ENCODE data around the gene FRMD1.

Gene FRMD1

GRCh38 chr6:168087436-168088160 is 8.6 kb upstream of the FRMD1 start:
- WGBS (ENCODE audit: insufficient coverage, insufficient read length) = no CpG with 5 or more reads among the region's 25 CpGs
- Histone ChIP-seq H3K9me3 (ENCODE audit: control insufficient read depth, insufficient read depth, low read length) (no peaks in the 10 kb centered on the region), H3K27ac (ENCODE audit: low read length) (no peak overlapping the region), H3K4me3 (ENCODE audit: low read length) (no peak overlapping the region), H3K27me3 (ENCODE audit: control insufficient read depth, insufficient read depth, low read length) (no peaks in the 10 kb centered on the region), H3K36me3 (ENCODE audit: control insufficient read depth, insufficient read depth, low read length) (no peaks in the 10 kb centered on the region), H3K4me1 (ENCODE audit: control insufficient read depth, insufficient read depth, low read length) (peaks cover 6% of the 10 kb centered on the region)
- no peak for DNase-seq (ENCODE audit: low read depth, low spot score)

- Histone ChIP-seq H3K27ac (ENCODE audit: low read length) (no peak overlapping the region), H3K9me3 (ENCODE audit: control insufficient read depth, insufficient read depth, low read length) (no peaks in the 10 kb centered on the region), H3K27me3 (ENCODE audit: control insufficient read depth, insufficient read depth, low read length) (no peaks in the 10 kb centered on the region), H3K4me3 (ENCODE audit: low read length) (no peak overlapping the region), H3K36me3 (ENCODE audit: control insufficient read depth, insufficient read depth, low read length) (no peaks in the 10 kb centered on the region), H3K4me1 (ENCODE audit: control insufficient read depth, insufficient read depth, low read length) (peaks cover 6% of the 10 kb centered on the region)
- WGBS (ENCODE audit: insufficient coverage, insufficient read length) = no CpG with 5 or more reads among the region's 10 CpGs
- no peak for DNase-seq (ENCODE audit: low read depth, low spot score)
Observed at GRCh38 chr6:168086616-168087015, 7.6 kb upstream of the FRMD1 start.

GRCh38 chr6:168086066-168086465 is 7.1 kb upstream of the FRMD1 start:
- Histone ChIP-seq H3K36me3 (ENCODE audit: control insufficient read depth, insufficient read depth, low read length) (no peaks in the 10 kb centered on the region), H3K9me3 (ENCODE audit: control insufficient read depth, insufficient read depth, low read length) (no peaks in the 10 kb centered on the region), H3K4me3 (ENCODE audit: low read length) (no peak overlapping the region), H3K27me3 (ENCODE audit: control insufficient read depth, insufficient read depth, low read length) (no peaks in the 10 kb centered on the region), H3K27ac (ENCODE audit: low read length) (no peak overlapping the region), H3K4me1 (ENCODE audit: control insufficient read depth, insufficient read depth, low read length) (peaks cover 6% of the 10 kb centered on the region)
- DNase-seq (ENCODE audit: low read depth, low spot score) = no peak
- no CpG with 5 or more reads among the region's 10 CpGs for WGBS (ENCODE audit: insufficient coverage, insufficient read length)

- peaks cover 6% of the 10 kb centered on the region for H3K4me1 ChIP-seq (ENCODE audit: control insufficient read depth, insufficient read depth, low read length)
- H3K27me3 ChIP-seq (ENCODE audit: control insufficient read depth, insufficient read depth, low read length) = no peaks in the 10 kb centered on the region
- WGBS (ENCODE audit: insufficient coverage, insufficient read length) = no CpG with 5 or more reads among the region's 19 CpGs
- H3K4me3 ChIP-seq (ENCODE audit: low read length) = no peak overlapping the region
- DNase-seq (ENCODE audit: low read depth, low spot score) = no peak
- H3K27ac ChIP-seq (ENCODE audit: low read length) = no peak overlapping the region
- H3K36me3 ChIP-seq (ENCODE audit: control insufficient read depth, insufficient read depth, low read length) = no peaks in the 10 kb centered on the region
- H3K9me3 ChIP-seq (ENCODE audit: control insufficient read depth, insufficient read depth, low read length) = no peaks in the 10 kb centered on the region
Observed at GRCh38 chr6:168084465-168085160, 5.6 kb upstream of the FRMD1 start.

GRCh38 chr6:168083514-168083885 is 4.5 kb upstream of the FRMD1 start:
- Histone ChIP-seq H3K4me1 (ENCODE audit: control insufficient read depth, insufficient read depth, low read length) (peaks cover 3% of the 10 kb centered on the region; the same call in 1 of the 2 replicates), H3K4me3 (ENCODE audit: low read length) (no peak overlapping the region), H3K27me3 (ENCODE audit: control insufficient read depth, insufficient read depth, low read length) (no peaks in the 10 kb centered on the region), H3K9me3 (ENCODE audit: control insufficient read depth, insufficient read depth, low read length) (no peaks in the 10 kb centered on the region), H3K27ac (ENCODE audit: low read length) (no peak overlapping the region), H3K36me3 (ENCODE audit: control insufficient read depth, insufficient read depth, low read length) (no peaks in the 10 kb centered on the region)
- no peak for DNase-seq (ENCODE audit: low read depth, low spot score)
- WGBS (ENCODE audit: insufficient coverage, insufficient read length) = no CpG with 5 or more reads among the region's 5 CpGs

- H3K36me3 ChIP-seq (ENCODE audit: control insufficient read depth, insufficient read depth, low read length) = no peaks in the 10 kb centered on the region
- DNase-seq (ENCODE audit: low read depth, low spot score) = no peak
- H3K27ac ChIP-seq (ENCODE audit: low read length) = no peak overlapping the region
- H3K9me3 ChIP-seq (ENCODE audit: control insufficient read depth, insufficient read depth, low read length) = no peaks in the 10 kb centered on the region
- H3K4me3 ChIP-seq (ENCODE audit: low read length) = no peak overlapping the region
- H3K27me3 ChIP-seq (ENCODE audit: control insufficient read depth, insufficient read depth, low read length) = no peaks in the 10 kb centered on the region
- no CpG with 5 or more reads among the region's 17 CpGs for WGBS (ENCODE audit: insufficient coverage, insufficient read length)
- peaks cover 2% of the 10 kb centered on the region; the same call in 1 of the 2 replicates for H3K4me1 ChIP-seq (ENCODE audit: control insufficient read depth, insufficient read depth, low read length)
Observed at GRCh38 chr6:168082860-168083513, 4.0 kb upstream of the FRMD1 start.

- Histone ChIP-seq H3K27me3 (ENCODE audit: control insufficient read depth, insufficient read depth, low read length) (no peaks in the 10 kb centered on the region), H3K36me3 (ENCODE audit: control insufficient read depth, insufficient read depth, low read length) (no peaks in the 10 kb centered on the region), H3K4me1 (ENCODE audit: control insufficient read depth, insufficient read depth, low read length) (peaks cover 2% of the 10 kb centered on the region; the same call in 1 of the 2 replicates), H3K4me3 (ENCODE audit: low read length) (no peak overlapping the region), H3K27ac (ENCODE audit: low read length) (no peak overlapping the region), H3K9me3 (ENCODE audit: control insufficient read depth, insufficient read depth, low read length) (no peaks in the 10 kb centered on the region)
- no peak for DNase-seq (ENCODE audit: low read depth, low spot score)
- no CpG with 5 or more reads among the region's 26 CpGs for WGBS (ENCODE audit: insufficient coverage, insufficient read length)
Observed at GRCh38 chr6:168081858-168082546, 3.0 kb upstream of the FRMD1 start.

GRCh38 chr6:168080393-168081077 is 1.5 kb upstream of the FRMD1 start:
- H3K36me3 ChIP-seq (ENCODE audit: control insufficient read depth, insufficient read depth, low read length) = no peaks in the 10 kb centered on the region
- no peaks in the 10 kb centered on the region for H3K9me3 ChIP-seq (ENCODE audit: control insufficient read depth, insufficient read depth, low read length)
- peaks cover 2% of the 10 kb centered on the region; the same call in 1 of the 2 replicates for H3K4me1 ChIP-seq (ENCODE audit: control insufficient read depth, insufficient read depth, low read length)
- H3K27ac ChIP-seq (ENCODE audit: low read length) = no peak overlapping the region
- no peak overlapping the region for H3K4me3 ChIP-seq (ENCODE audit: low read length)
- WGBS (ENCODE audit: insufficient coverage, insufficient read length) = no CpG with 5 or more reads among the region's 24 CpGs
- DNase-seq (ENCODE audit: low read depth, low spot score) = no peak
- no peaks in the 10 kb centered on the region for H3K27me3 ChIP-seq (ENCODE audit: control insufficient read depth, insufficient read depth, low read length)

- WGBS (ENCODE audit: insufficient coverage, insufficient read length) = no CpG with 5 or more reads among the region's 21 CpGs
- H3K4me3 ChIP-seq (ENCODE audit: low read length) = no peak overlapping the region
- no peaks in the 10 kb centered on the region for H3K36me3 ChIP-seq (ENCODE audit: control insufficient read depth, insufficient read depth, low read length)
- H3K4me1 ChIP-seq (ENCODE audit: control insufficient read depth, insufficient read depth, low read length) = peaks cover 2% of the 10 kb centered on the region; the same call in 1 of the 2 replicates
- H3K27me3 ChIP-seq (ENCODE audit: control insufficient read depth, insufficient read depth, low read length) = no peaks in the 10 kb centered on the region
- no peaks in the 10 kb centered on the region for H3K9me3 ChIP-seq (ENCODE audit: control insufficient read depth, insufficient read depth, low read length)
- no peak overlapping the region for H3K27ac ChIP-seq (ENCODE audit: low read length)
- DNase-seq (ENCODE audit: low read depth, low spot score) = no peak
Observed at GRCh38 chr6:168078175-168078942, 653 bp downstream of the FRMD1 start.
